Stimulated activated CD8-positive, alpha-beta memory T cell treated with anti-CD3 and anti-CD28 coated beads, Interleukin-15, amount 100 ng/mL, for 4 hours (primary cell): ENCODE results near the gene CSMD2.

Source experiments
- DNase-seq, 2 donors: peaks; one replicate each; pipeline ENCODE4 v3.0.0-alpha.2; 2020; ENCODE audit warnings: low read depth in 2 of 2

The CSMD2 gene

GRCh38 chr1:33716976-33717688 is 447.9 kb downstream of the CSMD2 start:
- DNase-seq: no peak

GRCh38 chr1:33715195-33715811 is 449.7 kb downstream of the CSMD2 start:
- no peak for DNase-seq

- no peak for DNase-seq
Measured at GRCh38 chr1:33714421-33714820, 450.6 kb downstream of the CSMD2 start.

GRCh38 chr1:33713058-33713877 is 451.8 kb downstream of the CSMD2 start:
- no peak for DNase-seq

GRCh38 chr1:33712186-33712585 is 452.8 kb downstream of the CSMD2 start:
- no peak for DNase-seq

- no peak for DNase-seq
Measured at GRCh38 chr1:33711511-33711910, 453.5 kb downstream of the CSMD2 start.

- no peak for DNase-seq
Measured at GRCh38 chr1:33710967-33711366, 454.1 kb downstream of the CSMD2 start.

GRCh38 chr1:33709783-33710718 is 455.0 kb downstream of the CSMD2 start:
- no peak for DNase-seq

DNA sequence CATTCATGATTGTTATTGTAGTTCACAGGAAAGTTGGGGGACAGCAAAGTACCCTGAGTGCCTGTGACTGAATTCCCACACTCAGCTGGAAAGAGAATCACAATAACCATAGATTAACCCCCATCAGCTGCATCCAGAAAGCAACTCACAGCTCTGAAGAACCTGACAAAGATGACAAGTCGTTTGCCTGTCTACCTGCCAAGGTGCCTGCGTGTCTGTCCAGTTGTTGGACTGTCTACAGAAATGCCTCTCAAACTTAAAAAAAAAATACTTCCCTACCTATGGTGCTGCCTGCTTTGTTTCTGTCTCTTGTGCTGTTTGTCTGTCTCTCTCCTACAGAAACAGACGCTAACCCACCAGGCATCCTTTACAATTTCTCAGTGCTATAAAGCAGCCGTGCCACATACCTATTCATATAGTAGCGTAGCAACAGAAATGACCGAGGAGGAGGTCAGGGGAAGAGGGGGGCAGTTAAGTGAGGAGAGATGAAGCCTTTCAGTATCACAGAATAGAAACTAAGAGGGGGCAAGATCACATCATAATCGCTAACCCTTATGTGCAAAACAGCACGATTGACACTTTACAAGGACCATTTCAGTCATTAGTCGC is 455.8 kb downstream of the CSMD2 start:
- no peak for DNase-seq

DNA sequence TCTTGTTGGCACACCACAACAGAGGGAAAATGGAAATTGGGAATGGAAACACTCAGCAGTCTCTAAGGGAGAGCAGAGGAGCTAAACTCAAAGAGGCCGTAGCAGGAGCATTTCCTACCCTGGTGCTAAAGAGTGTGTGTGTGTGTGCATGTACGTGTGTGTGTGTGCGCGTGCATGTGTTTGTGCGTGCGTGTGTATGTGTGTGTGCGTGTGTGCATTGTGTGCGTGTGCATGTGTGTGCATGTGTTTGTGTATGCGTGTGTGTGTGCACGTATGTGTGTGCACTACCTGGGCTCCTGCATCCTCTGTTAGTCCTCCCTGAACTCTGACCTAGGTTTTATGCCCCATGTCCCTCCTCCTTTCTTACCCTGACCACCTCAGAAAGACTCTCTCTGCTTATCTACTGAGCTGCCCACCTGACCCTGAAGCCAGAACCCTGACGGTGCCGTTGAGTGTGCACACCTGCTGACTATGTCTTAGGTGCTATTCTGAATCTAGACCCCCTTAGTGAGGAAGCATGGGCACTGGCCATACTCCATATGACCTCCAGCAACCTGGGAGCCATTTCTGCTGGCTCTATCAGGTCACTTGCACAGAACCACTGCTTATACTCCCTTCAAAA is 458.3 kb downstream of the CSMD2 start:
- no peak for DNase-seq

DNA sequence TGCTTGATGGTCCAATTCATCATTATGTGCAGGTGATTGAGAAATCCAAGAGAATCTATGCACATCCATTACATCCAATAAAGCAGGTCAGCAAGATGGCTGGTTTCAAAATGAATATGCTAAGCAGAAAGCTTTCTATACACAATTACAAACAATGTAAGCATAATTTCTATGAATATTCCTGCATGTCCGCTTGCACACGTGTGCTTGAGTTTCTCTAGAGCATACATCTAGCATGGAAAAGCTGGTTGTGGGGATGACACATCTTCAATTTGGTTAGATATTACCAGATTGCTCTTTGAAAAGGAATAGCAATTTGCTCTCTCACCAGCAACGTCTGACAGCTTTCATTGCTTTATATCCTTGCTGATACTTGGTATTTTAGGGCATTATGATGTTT is 461.6 kb downstream of the CSMD2 start:
- DNase-seq: no peak

GRCh38 chr1:33698361-33699035 is 466.5 kb downstream of the CSMD2 start:
- DNase-seq: no peak

DNA sequence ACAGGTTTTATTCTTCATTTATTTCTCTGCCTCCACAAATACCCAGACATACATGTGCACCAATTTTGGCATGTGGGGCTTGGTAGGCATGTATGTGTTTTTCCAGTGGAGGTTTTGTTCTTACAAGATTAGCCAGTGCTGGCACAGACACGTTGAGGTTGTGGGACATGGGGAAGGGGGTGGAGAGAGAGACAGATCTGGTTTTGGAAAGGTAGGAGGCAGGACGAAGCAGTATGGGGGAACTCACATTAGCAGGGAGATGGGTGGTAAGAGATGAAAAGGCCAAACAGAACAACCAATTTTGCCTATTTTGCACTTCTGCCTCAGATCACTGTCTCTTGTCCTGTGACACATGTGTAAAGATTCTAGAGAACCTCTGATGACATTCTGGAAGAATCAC is 467.2 kb downstream of the CSMD2 start:
- no peak for DNase-seq

- DNase-seq: no peak
Measured at GRCh38 chr1:33696962-33697361, 468.1 kb downstream of the CSMD2 start.

DNA sequence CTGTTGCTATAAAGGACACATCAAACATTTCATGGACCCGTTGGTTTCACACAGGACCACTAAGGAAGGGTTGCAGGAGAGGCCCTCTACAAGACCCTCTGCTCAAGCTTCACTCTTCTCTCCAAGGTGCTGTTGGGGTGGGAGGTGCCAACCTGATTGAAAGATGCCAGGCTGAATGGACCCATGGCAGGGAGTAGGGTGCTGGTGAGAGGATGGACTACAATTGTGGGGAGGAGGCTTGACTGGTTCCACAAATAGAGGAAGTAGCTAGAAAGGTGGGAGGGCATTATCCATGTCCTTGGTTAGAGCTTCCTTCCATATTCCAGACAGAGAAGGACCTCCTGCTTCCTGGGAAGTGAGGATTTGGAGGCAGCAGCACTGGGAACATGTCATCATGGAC is 468.7 kb downstream of the CSMD2 start:
- DNase-seq: no peak

DNA sequence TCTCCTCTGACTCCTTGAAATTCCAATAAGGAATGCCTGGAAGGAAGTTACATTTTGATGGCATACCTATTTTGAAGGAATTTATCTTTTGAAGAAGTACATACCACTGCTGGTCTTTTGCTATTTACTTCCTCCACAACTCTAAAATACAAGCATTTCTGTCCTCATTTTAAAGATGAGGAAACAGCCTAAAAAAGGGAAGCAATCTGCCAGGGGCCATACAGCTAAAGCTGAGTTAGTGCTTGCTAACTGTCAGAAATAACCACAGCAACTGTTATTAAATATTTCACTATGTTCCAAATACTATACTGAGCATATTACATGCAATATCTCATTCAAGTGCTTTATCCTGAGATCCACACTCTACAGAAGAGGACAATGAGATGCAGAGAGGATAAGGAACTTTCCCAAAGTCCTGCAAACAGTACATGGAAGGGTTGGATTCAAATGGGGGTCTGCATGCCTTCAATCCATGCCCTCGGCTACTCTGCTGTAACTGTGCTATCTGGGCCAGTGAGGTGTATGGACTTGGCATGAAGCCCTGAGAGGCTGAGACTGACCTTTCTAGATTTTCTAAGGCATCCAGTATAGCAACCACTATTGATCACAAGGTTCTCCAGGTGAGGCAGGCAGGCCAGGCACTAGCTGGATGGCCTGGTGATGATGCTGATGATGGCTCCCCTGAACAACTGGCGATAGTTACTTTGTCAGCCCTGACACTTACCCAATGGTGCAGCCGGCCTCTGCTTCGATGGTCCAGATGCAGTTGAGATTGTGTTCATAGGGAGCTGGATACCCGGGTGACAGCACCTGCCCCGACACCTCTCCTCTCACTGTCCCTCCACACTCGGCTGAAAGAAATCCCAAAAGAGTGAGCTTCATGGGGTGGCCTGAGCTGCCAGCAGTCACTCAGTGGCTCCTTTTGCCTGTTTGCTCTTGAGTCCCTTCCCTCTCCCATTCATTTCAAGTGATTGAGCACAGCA is 472.5 kb downstream of the CSMD2 start:
- no peak for DNase-seq

GRCh38 chr1:33687000-33687399 is 478.0 kb downstream of the CSMD2 start:
- no peak for DNase-seq

DNA sequence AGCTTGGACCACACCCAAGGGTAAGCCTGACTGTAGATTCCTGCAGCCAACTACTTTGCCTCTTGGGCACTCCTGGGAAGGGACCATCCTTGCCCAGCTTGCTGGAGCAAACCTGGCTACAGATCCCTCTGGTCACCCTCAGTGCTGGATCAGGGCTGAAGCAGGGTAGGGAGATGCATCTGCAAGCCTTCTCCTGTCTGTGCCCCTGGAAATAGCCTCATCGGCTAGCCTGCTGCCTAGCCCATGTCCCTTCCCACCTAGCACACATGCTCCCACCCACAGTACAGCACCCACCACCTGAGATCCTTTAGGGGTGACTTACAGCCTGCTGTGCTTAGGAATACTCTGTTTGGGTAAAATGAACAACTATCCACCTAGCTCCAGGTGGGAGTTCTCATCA is 478.5 kb downstream of the CSMD2 start:
- DNase-seq: no peak

DNA sequence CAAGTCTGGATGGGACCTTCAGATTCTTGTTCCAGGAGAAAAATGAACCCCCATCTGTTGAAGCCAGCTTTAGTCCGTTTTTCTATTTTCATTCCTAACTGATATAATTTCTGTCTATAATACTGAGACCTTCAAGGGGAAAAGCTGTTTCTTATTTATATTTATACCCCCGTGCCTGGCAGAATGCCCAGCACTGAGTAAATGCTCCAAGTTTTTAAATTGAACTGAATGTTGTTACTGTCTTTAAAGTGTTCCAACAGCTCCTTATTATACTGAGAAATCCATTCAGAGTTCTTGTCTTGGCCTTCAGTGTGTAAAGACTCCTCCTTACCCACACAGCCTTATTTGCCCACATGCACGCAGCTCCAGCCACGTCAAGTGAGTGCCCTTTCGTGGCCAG is 479.8 kb downstream of the CSMD2 start:
- no peak for DNase-seq
